Hepatocyte (in vitro differentiated cells): ENCODE data around the gene CSKMT.

Source experiments
- CTCF ChIP-seq: fragments of 200-600 bp; sonication (generic); IDR thresholded peaks from 2 replicates; pipeline ENCODE4 v1.5.1; 2016; ENCODE audit warnings: antibody characterized with exemption, mild to moderate bottlenecking; ENCODE audit not compliant: poor library complexity
- EZH2phosphoT487 ChIP-seq: fragments of 200-600 bp; sonication (generic); IDR thresholded peaks from one replicate; pipeline ENCODE4 v1.6.1; 2018; ENCODE audit warnings: antibody characterized with exemption, mild to moderate bottlenecking, low read depth, moderate library complexity; ENCODE audit not compliant: unreplicated experiment, severe bottlenecking

- no peak for TF ChIP-seq CTCF
- TF ChIP-seq EZH2phosphoT487, result no peak
Measured at GRCh38 chr11:62671608-62672389, 6.7 kb downstream of the CSKMT start, which contains the start of the genes LBHD1 and UQCC3.
